Liver (tissue), 9 donors: ENCODE measurements around the gene LXN. TPM values are rescaled to one million over a fixed set of nuclear protein-coding genes. Genes with fewer than 3 reads are reported as not detected.

Experiments
- DNase-seq: peaks from one replicate; pipeline ENCODE4 v3.0.0-alpha.2; 2017; ENCODE audit warnings: low spot score
- H3K27ac ChIP-seq, 2 donors: one replicate each; pipeline ENCODE4 v1.7.0; 2013; ENCODE audit warnings: inconsistent platforms in 2 of 2, low read length in 2 of 2, control low read depth in 1 of 2, low read depth in 1 of 2, mild to moderate bottlenecking in 1 of 2
- H3K27me3 ChIP-seq, 4 donors: one replicate each; pipeline versions ENCODE4 v1.6.1 to v1.7.0; 2013; ENCODE audit warnings: low read length in 3 of 4, inconsistent platforms in 1 of 4, mild to moderate bottlenecking in 1 of 4, moderate library complexity in 1 of 4; ENCODE audit not compliant: control insufficient read depth in 4 of 4, insufficient read depth in 4 of 4
- H3K36me3 ChIP-seq, 4 donors: one replicate each; pipeline versions ENCODE4 v1.6.1 to v1.7.0; 2013; ENCODE audit warnings: low read length in 3 of 4, mild to moderate bottlenecking in 3 of 4, low read depth in 1 of 4, moderate library complexity in 1 of 4; ENCODE audit not compliant: control insufficient read depth in 4 of 4, insufficient read depth in 3 of 4
- H3K4me1 ChIP-seq, 4 donors: one replicate each; pipeline versions ENCODE4 v1.6.1 to v1.7.0; 2013; ENCODE audit warnings: low read length in 3 of 4, mild to moderate bottlenecking in 3 of 4, moderate library complexity in 1 of 4; ENCODE audit not compliant: control insufficient read depth in 4 of 4, insufficient read depth in 4 of 4
- H3K4me3 ChIP-seq, 3 donors: one replicate each; pipeline versions ENCODE4 v1.6.1 to v1.7.0; 2013; ENCODE audit warnings: low read length in 3 of 3, control low read depth in 1 of 3, low read depth in 1 of 3, mild to moderate bottlenecking in 1 of 3
- H3K9ac ChIP-seq, 2 donors: one replicate each; pipeline ENCODE4 v1.7.0; 2013; ENCODE audit warnings: low read length in 2 of 2, mild to moderate bottlenecking in 2 of 2, moderate library complexity in 2 of 2, control low read depth in 1 of 2, low read depth in 1 of 2
- H3K9me3 ChIP-seq, 4 donors: one replicate each; pipeline versions ENCODE4 v1.6.1 to v1.7.0; 2013; ENCODE audit warnings: low read length in 3 of 4; ENCODE audit not compliant: control insufficient read depth in 4 of 4
- ATF3 ChIP-seq: IDR thresholded peaks from 2 replicates; pipeline ENCODE4 v1.6.1; 2016; ENCODE audit warnings: antibody characterized with exemption
- CTCF ChIP-seq: fragments of 150-350 bp; IDR thresholded peaks from 2 replicates; pipeline ENCODE4 v1.5.1; 2017; ENCODE audit warnings: improper control_type of control experiment, low read depth, low read length; ENCODE audit not compliant: missing input control
- EGR1 ChIP-seq, 2 donors: IDR thresholded peaks; 2 replicates each; pipeline ENCODE4 v1.6.1; 2016 to 2018; ENCODE audit warnings: antibody characterized with exemption in 2 of 2, low read depth in 2 of 2
- FOXA1 ChIP-seq: IDR thresholded peaks from 2 replicates; pipeline ENCODE4 v1.6.1; 2016; ENCODE audit warnings: antibody characterized with exemption
- FOXA2 ChIP-seq: IDR thresholded peaks from 2 replicates; pipeline ENCODE4 v1.6.1; 2016; ENCODE audit warnings: antibody characterized with exemption
- HNF4A ChIP-seq, 2 donors: conservative IDR thresholded peaks; 2 replicates each; pipeline ENCODE4 v1.6.1; 2016; ENCODE audit warnings: antibody characterized with exemption in 2 of 2, mild to moderate bottlenecking in 2 of 2
- HNF4G ChIP-seq: IDR thresholded peaks from 2 replicates; pipeline ENCODE4 v1.6.1; 2016; ENCODE audit warnings: antibody characterized with exemption
- JUND ChIP-seq, 2 donors: IDR thresholded peaks; 2 replicates each; pipeline ENCODE4 v1.6.1; 2016; ENCODE audit warnings: antibody characterized with exemption in 2 of 2
- MAX ChIP-seq: IDR thresholded peaks from 2 replicates; pipeline ENCODE4 v1.6.1; 2016; ENCODE audit warnings: antibody characterized with exemption
- NR2F2 ChIP-seq: IDR thresholded peaks from 2 replicates; pipeline ENCODE4 v1.6.1; 2016; ENCODE audit warnings: antibody characterized with exemption
- RAD21 ChIP-seq, 2 donors: IDR thresholded peaks; 2 replicates each; pipeline ENCODE4 v1.6.1; 2016; ENCODE audit warnings: antibody characterized with exemption in 2 of 2, mild to moderate bottlenecking in 2 of 2
- REST ChIP-seq: IDR thresholded peaks from 2 replicates; pipeline ENCODE4 v1.6.1; 2016; ENCODE audit warnings: antibody characterized with exemption, mild to moderate bottlenecking
- RXRA ChIP-seq, 2 donors: IDR thresholded peaks; 2 replicates each; pipeline ENCODE4 v1.6.1; 2017 to 2018; ENCODE audit warnings: antibody characterized with exemption in 2 of 2, mild to moderate bottlenecking in 1 of 2
- SP1 ChIP-seq: IDR thresholded peaks from 2 replicates; pipeline ENCODE4 v1.6.1; 2018; ENCODE audit warnings: antibody characterized with exemption, mild to moderate bottlenecking
- TAF1 ChIP-seq: conservative IDR thresholded peaks from 2 replicates; pipeline ENCODE4 v1.6.1; 2016; ENCODE audit warnings: antibody characterized with exemption, mild to moderate bottlenecking
- YY1 ChIP-seq: IDR thresholded peaks from 2 replicates; pipeline ENCODE4 v1.6.1; 2016; ENCODE audit warnings: antibody characterized with exemption, mild to moderate bottlenecking
- ZBTB33 ChIP-seq: IDR thresholded peaks from 2 replicates; pipeline ENCODE4 v1.6.1; 2016; ENCODE audit warnings: antibody characterized with exemption
- WGBS: extraction: QIAGEN DNeasy Blood & Tissue Kit; methylation state at CpG from one replicate; pipeline ENCODE4 v1.1.7; 2013; 5-methylcytosine and 5-hydroxymethylcytosine counted together
- polyA plus RNA-seq, 2 donors: library from polyadenylated mRNA; stranded (reverse) in 1 of 2; unstranded in 1 of 2; fragments of 200-250 nt in 1 of 2; fragments of >200 nt in 1 of 2; fragmentation: Nextera tagmentation in 1 of 2; extraction: Ambion mirVana in 1 of 2; gene quantifications; one replicate each; pipeline versions ENCODE4 v1.2.1 to v1.2.3, GENCODE V29; 2013 to 2015
- total RNA-seq, 2 donors: library from RNA; depleted of rRNA; stranded (reverse); fragments of >200 nt; gene quantifications; one replicate each; pipeline ENCODE4 v1.2.3, GENCODE V29; 2014
- donor health status: healthy.
- donor health status: healthy.
- donor health status: healthy.
- donor health status: healthy.
- donor health status: healthy.

The LXN gene
- total and polyA plus RNA-seq, 4 donors = 1.7 to 52.2 (median 2.6) TPM

GRCh38 chr3:158702815-158703481 is 30.5 kb upstream of the LXN start:
- Histone ChIP-seq H3K9me3 (no peaks in the 10 kb centered on the region), H3K4me1 (no peaks in the 10 kb centered on the region), H3K27me3 (no peaks in the 10 kb centered on the region), H3K36me3 (peaks cover 0 to 3% (median 2%) of the 10 kb centered on the region in 4 donors), H3K27ac (no peak overlapping the region), H3K4me3 (no peak overlapping the region), H3K9ac (no peak overlapping the region)
- DNase-seq = no peak
- no peak for TF ChIP-seq YY1
- TF ChIP-seq ATF3 = no peak
- no peak for TF ChIP-seq CTCF
- no peak for TF ChIP-seq JUND (IDR thresholded peaks at IDR 0.05)
- WGBS = 82% methylated on average over 4 of the region's 4 CpGs

GRCh38 chr3:158701420-158702065 is 29.1 kb upstream of the LXN start:
- H3K9ac ChIP-seq = no peak overlapping the region
- H3K27me3 ChIP-seq = no peaks in the 10 kb centered on the region
- no peak overlapping the region for H3K4me3 ChIP-seq
- TF ChIP-seq REST = no peak
- no peak for TF ChIP-seq TAF1
- no peak for TF ChIP-seq FOXA2
- no peak for TF ChIP-seq JUND (IDR thresholded peaks at IDR 0.05)
- TF ChIP-seq MAX = no peak
- TF ChIP-seq HNF4A (conservative IDR thresholded peaks at IDR 0.05) = no peak
- no peak for TF ChIP-seq ATF3
- TF ChIP-seq CTCF = no peak
- TF ChIP-seq SP1 = no peak
- TF ChIP-seq RXRA (IDR thresholded peaks at IDR 0.05) = no peak
- no peak for TF ChIP-seq RAD21 (IDR thresholded peaks at IDR 0.05)
- no peak for TF ChIP-seq YY1
- TF ChIP-seq ZBTB33 = no peak
- TF ChIP-seq HNF4G = no peak
- TF ChIP-seq FOXA1 = no peak
- no peak for TF ChIP-seq EGR1 (IDR thresholded peaks at IDR 0.05; ENCODE audit: low read depth in 2 of 2)
- TF ChIP-seq NR2F2 = no peak
- no peaks in the 10 kb centered on the region for H3K9me3 ChIP-seq
- H3K36me3 ChIP-seq = peaks cover 0 to 3% (median 2%) of the 10 kb centered on the region in 4 donors
- no peak for DNase-seq
- 94% methylated on average over 4 of the region's 4 CpGs for WGBS
- no peaks in the 10 kb centered on the region for H3K4me1 ChIP-seq
- H3K27ac ChIP-seq = no peak overlapping the region
